ENCODE data around the gene NELFCD.
"Not testable (repeated sequence)": the region's sequence is repeated elsewhere in the genome, so short reads cannot be mapped to it uniquely, and the experiment has no call there.

The NELFCD gene

GRCh38 chr20:59007665-59008511 lies 26.8 kb downstream of the NELFCD start:
- no peak for DNase-seq (ENCODE audit: low read depth in 1 of 2, low spot score in 1 of 2)

DNA sequence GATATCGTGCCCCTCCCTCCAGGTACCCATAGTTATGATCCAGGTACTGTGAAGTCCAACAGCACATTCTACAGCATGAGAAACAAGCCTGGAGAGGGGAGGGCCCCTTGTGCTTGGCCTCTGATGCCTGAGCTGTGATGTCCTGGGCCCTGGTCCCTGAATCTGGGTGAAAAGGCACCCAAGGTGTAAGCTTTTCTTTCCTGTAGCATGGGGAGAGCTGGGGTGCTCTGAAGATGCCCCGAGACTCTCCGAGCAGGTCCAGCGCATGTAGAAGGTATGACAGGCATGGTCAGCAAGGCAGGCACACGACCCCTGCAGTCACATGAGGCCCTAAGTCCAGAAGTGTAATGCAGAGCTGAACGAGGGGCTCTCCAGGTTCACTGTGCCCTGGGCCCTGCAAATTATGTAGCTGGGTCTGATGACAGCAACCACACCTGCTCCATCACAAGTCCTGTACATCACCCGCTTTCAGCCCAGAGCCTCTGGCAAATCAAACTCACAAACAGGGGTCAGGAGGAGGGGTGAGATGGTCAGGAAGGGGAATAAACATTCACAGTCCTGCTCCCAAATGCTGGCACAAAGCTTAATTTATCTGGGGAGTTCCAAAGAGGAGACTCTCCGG lies 27.8 kb downstream of the NELFCD start:
- no peak for DNase-seq (ENCODE audit: low read depth in 1 of 2, low spot score in 1 of 2)

DNA sequence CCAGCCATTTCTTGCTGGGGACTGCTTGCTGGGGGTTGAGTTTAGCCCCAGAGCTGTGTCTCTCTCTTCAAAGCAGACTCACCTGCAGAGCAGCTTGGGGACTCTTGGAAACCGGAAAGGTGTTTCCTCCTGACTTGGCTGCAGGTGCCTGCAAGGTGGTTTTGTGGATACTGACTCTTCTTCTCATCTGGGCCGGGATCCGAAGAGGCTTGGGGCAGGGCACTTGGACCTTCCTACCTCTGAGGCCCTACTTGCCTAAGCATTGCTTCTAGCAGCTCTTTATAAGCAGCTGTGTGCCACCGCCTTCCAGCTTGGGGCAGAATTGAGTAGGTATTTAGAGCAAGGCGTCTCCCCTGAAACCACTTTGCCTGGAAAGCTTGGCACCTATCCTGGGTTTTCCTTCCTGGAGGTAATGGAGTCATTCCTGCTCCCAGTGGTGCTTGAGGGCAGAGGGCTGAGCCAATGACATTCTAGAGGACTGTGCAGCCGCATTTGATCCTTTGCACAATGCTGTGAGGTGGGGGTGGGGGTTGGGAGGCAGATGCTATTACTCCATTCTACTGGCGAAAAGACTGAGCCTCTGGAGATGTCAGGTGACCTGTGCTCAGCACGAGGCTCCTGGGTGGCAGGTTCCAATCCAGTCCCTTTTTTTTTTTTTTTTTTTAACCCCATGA lies 29.4 kb downstream of the NELFCD start:
- no peak for DNase-seq (ENCODE audit: low read depth in 1 of 2, low spot score in 1 of 2)

DNA sequence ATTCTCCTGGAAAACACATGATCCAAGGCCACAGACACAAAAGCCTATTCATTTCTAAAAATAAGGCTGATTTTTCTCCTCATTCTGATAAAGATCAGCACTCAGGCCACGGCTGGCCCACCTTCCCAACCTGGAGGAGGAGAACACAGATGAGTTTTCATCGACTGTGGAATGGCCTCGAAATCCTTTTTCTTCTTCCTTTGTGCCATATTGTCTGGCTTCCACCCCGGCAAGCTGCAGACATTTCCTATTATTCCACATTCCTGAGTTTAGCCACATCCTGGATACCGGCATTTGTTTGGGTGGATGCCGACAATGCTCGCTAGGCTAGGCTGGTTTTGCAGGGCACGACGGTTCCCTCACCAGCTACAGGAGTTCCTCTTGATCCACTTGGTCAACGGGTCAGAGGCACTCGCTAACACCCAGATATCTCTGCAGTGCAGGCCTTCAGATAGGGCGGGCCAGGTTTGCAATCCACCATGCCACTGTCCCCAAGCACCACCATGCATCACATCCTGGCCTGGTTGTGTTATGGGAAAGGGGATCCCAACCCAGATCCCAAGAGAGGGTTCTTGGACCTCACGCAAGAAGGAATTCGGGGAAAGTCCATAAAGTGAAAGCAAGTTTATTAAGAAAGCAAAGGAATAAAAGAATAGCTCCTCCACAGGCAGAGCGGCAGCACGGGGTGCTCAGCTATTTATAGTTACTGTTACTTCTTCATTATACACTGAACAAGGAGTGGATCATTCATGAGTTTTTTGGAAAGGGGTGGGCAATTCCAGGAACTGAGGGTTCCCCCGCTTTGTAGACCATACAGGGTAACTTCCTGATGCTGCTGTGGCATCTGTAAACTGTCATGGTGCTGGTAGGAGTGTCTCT lies 30.2 kb downstream of the NELFCD start:
- DNase-seq (ENCODE audit: low read depth in 1 of 2, low spot score in 1 of 2) = no peak

DNA sequence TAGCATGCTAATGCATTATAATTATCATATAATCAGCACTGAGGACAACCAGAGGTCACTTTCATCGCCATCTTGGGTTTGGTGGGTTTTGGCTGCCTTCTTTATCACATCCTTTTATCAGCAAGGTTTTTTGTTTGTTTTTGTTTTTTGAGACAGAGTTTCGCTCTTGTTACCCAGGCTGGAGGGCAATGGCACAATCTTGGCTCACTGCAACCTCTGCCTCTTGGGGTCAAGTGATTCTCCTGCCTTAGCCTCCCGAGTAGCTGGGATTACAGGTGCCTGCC lies 30.8 kb downstream of the NELFCD start:
- DNase-seq (ENCODE audit: low read depth in 1 of 2, low spot score in 1 of 2) = not testable (repeated sequence)

GRCh38 chr20:59013031-59013951 lies 32.2 kb downstream of the NELFCD start:
- no peak for DNase-seq (ENCODE audit: low read depth in 1 of 2, low spot score in 1 of 2)

GRCh38 chr20:59013959-59014608 lies 33.0 kb downstream of the NELFCD start:
- no peak for DNase-seq (ENCODE audit: low read depth in 1 of 2, low spot score in 1 of 2)

DNA sequence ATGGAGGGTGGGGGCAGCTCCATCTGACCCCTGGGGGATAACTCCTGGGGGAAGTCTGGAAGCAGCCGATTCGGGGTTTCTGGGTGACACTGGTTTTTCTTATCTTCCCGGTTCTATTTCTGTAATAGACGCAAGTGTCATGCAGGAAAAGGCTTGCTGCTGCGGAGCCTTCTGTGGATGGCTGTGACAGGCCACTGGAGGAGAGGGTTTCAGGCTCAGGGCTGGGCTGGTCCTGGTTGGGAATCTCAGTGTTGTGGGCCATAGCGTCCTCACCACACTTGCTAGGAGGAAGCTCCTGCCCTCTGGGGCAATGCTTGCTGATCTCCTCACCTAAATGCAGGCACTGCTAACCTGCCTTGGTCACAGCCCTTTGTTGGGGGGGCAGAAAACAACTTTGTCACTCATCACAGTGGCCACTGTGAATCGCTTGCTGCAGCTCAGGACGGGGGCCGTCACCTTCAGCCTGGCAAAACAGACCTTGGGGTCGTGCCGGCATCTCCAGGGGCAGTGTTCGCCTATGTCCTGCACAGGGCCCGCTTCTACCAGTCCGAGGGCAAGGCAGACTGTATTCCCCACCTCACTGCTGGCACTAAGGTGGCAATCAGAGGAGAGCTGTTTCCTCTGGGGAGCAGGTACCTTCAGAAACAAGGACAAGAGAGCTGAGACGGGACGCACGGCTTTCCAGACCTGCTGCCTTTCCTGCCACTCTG lies 33.8 kb downstream of the NELFCD start:
- DNase-seq (ENCODE audit: low read depth in 1 of 2, low spot score in 1 of 2) = no peak

- no peak for DNase-seq (ENCODE audit: low read depth in 1 of 2, low spot score in 1 of 2)
Observed at GRCh38 chr20:59015411-59015810, 34.4 kb downstream of the NELFCD start.

- no peak for DNase-seq (ENCODE audit: low read depth in 1 of 2, low spot score in 1 of 2)
Observed at GRCh38 chr20:59015812-59016711, 35.0 kb downstream of the NELFCD start.

DNA sequence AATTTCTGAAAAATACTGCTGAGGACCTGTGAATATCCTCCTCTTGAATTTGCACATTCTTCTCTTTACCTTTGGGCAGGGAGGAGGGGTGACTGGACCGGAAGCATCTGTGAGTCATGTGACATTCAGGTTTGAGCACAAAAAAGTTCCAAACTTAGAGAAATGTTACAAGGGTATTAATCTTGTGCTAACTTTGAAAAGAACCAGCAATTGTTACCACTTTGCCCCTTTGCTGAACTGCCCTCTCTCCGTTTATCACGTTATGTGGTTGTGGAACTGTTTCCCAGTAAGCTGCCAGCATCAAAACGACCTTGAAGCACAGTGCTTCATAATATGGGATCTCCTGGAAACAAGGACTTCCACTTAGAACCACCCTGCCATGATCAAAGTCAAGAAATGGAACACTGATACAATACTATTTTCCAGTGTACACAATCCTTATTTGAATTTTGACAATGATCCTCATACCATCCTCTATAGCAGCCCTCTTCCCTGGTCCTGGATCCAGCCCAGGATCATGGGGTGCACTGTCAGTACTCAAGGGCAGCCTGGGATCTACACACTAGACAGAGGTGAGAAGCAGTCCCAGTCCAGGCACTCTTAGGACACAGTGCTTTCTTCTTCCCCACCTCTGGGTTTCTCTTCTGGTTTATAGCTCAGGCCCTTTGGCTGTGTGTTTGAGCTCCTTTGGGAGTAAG lies 35.9 kb downstream of the NELFCD start:
- DNase-seq (ENCODE audit: low read depth in 1 of 2, low spot score in 1 of 2) = no peak

- DNase-seq (ENCODE audit: low read depth in 1 of 2, low spot score in 1 of 2) = no peak
Observed at GRCh38 chr20:59017493-59018231, 36.6 kb downstream of the NELFCD start.

DNA sequence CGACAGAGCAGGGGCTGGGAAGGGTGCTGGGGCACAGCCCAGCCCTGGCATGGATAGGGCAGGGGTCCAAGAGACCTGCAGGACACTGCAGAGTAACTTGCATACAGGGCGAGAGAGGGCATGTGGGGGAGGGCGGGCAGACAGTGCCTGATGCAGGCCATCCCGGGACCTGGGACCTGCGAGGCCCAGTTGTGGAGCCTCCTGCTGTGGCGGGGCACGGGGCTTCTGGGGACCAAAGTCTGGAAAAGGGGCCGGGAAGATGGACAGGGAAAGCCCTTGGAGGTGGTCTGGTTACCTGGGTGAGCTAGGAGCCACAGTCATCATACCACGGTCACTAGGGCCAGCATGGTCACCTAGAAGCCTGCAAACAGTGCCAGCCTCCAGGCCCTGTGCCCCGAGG lies 37.8 kb downstream of the NELFCD start:
- DNase-seq (ENCODE audit: low read depth in 1 of 2, low spot score in 1 of 2) = no peak

DNA sequence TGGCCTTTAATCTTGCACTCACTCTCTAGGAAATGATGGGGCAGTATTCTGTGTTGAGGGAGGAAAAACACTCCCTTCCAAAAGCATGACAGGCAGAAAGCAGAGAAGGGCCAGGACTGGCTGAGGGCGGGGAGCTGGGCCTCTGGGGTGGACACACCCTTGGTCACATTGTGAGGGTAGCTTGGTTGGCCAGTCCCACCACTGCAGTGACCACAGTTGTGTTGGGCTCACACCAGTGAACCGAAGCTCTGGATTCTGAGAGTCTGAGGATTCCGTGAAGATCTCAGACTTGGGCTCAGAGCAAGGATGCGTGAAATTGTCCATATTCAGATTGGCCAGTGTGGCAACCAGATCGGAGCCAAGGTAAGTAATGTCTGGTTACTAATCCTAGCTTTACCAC lies 38.2 kb downstream of the NELFCD start, which contains the start of gene TUBB1:
Gene TUBB1 (plus strand): TSS at position 213 of the 400 bp plus-strand sequence. CDS start 94 bp downstream, at position 307.
- no peak for DNase-seq (ENCODE audit: low read depth in 1 of 2, low spot score in 1 of 2)

GRCh38 chr20:59020938-59021551 lies 40.0 kb downstream of the NELFCD start:
- no peak for DNase-seq (ENCODE audit: low read depth in 1 of 2, low spot score in 1 of 2)

DNA sequence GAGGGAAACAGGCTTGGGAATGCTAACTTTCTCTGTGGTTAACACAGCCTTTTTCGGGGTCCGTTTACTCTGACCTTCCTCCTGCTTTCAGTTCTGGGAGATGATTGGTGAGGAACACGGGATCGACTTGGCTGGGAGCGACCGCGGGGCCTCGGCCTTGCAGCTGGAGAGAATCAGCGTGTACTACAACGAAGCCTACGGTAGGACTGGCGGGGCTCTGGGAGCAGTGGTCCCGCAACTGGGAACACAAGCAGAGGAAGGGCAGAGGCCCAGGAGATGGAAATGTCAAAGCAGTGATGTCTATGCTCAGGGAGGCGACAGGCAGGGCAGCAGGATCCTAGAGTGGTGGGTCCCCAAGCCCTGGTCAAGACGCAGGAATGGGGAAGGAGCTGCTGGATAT lies 41.7 kb downstream of the NELFCD start:
- DNase-seq (ENCODE audit: low read depth in 1 of 2, low spot score in 1 of 2) = no peak
